IMR-90 (cell line): ENCODE data around the gene RPS8. TPM values are rescaled to one million over a fixed set of nuclear protein-coding genes. Genes with fewer than 3 reads are reported as not detected.
"Not testable (repeated sequence)": the region's sequence is repeated elsewhere in the genome, so short reads cannot be mapped to it uniquely, and the experiment has no call there.

Experiments
- ATAC-seq: fragments of 200-7000 bp; cut with Tn5 transposase; 2 replicates; pipeline ENCODE4 v1.9.1; 2020; ENCODE audit warnings: low read depth, mild to moderate bottlenecking, moderate library complexity
- BruUV-seq: library from RNA; stranded (reverse); fragments of 400-500 nt; replicated peaks from 2 replicates; lab custom pipeline; 2021; lab: Mats Ljungman, UMichigan
- CTCF ChIA-PET: fragments of 300-600 bp; formaldehyde crosslinking; extraction: SDS; loops from one replicate; lab custom pipeline; 2021; ENCODE audit warnings: antibody characterized with exemption; lab: Yijun Ruan, JAX
- POLR2A ChIA-PET: fragments of 300-600 bp; sonication (Branson Sonifier 250); formaldehyde crosslinking; loops from one replicate; lab custom pipeline; 2022; ENCODE audit warnings: antibody characterized with exemption; ENCODE audit not compliant: unreplicated experiment; lab: Charles Lee
- DNase-seq: peaks from one replicate; pipeline ENCODE4 v3.0.0; 2013
- H2AFZ ChIP-seq: replicated peaks from 2 replicates; pipeline ENCODE3; 2013; ENCODE audit warnings: low read length, mild to moderate bottlenecking; ENCODE audit not compliant: poor library complexity
- H2AK5ac ChIP-seq: 2 replicates; pipeline ENCODE4 v1.6.1; 2013; ENCODE audit warnings: low read depth, low read length, inconsistent platforms
- H2AK9ac ChIP-seq: replicated peaks from 2 replicates; pipeline ENCODE3; 2013; ENCODE audit warnings: mild to moderate bottlenecking, low read depth, low read length, moderate library complexity; ENCODE audit not compliant: poor library complexity
- H2BK120ac ChIP-seq: 2 replicates; pipeline ENCODE4 v1.6.1; 2013; ENCODE audit warnings: low read depth, low read length, inconsistent platforms
- H2BK15ac ChIP-seq: 3 replicates; pipeline ENCODE4 v1.6.1; 2013; ENCODE audit warnings: low read depth, low read length, inconsistent platforms
- H2BK20ac ChIP-seq: 2 replicates; pipeline ENCODE4 v1.6.1; 2013; ENCODE audit warnings: low read depth, mild to moderate bottlenecking, inconsistent platforms, low read length, moderate library complexity
- H2BK5ac ChIP-seq: 2 replicates; pipeline ENCODE4 v1.6.1; 2013; ENCODE audit warnings: mild to moderate bottlenecking, low read depth, low read length, inconsistent platforms; ENCODE audit not compliant: poor library complexity, severe bottlenecking
- H3K14ac ChIP-seq: replicated peaks from 2 replicates; pipeline ENCODE4 v1.6.1; 2013; ENCODE audit warnings: low read depth, low read length, inconsistent platforms
- H3K18ac ChIP-seq: 2 replicates; pipeline ENCODE4 v1.6.1; 2013; ENCODE audit warnings: low read depth, low read length, control low read depth
- H3K23ac ChIP-seq: 2 replicates; pipeline ENCODE4 v1.6.1; 2013; ENCODE audit warnings: low read depth, low read length, inconsistent platforms
- H3K27ac ChIP-seq: 2 replicates; pipeline ENCODE4 v1.5.1; 2013; ENCODE audit warnings: mild to moderate bottlenecking, control low read depth, low read length; ENCODE audit not compliant: insufficient read depth
- H3K27me3 ChIP-seq: 2 replicates; pipeline ENCODE4 v1.6.1; 2013; ENCODE audit warnings: low read length; ENCODE audit not compliant: control insufficient read depth, insufficient read depth
- H3K36me3 ChIP-seq: 2 replicates; pipeline ENCODE4 v1.6.1; 2013; ENCODE audit warnings: low read length, mixed read lengths; ENCODE audit not compliant: control insufficient read depth, insufficient read depth
- H3K4ac ChIP-seq: 2 replicates; pipeline ENCODE4 v1.6.1; 2013; ENCODE audit warnings: low read depth, low read length, inconsistent platforms
- H3K4me1 ChIP-seq: 2 replicates; pipeline ENCODE4 v1.6.1; 2013; ENCODE audit warnings: low read length, mixed read lengths; ENCODE audit not compliant: control insufficient read depth, insufficient read depth
- H3K4me2 ChIP-seq: 2 replicates; pipeline ENCODE4 v1.6.1; 2013; ENCODE audit warnings: low read depth, mild to moderate bottlenecking, control low read depth, low read length, moderate library complexity
- H3K4me3 ChIP-seq: 2 replicates; pipeline ENCODE4 v1.5.1; 2013; ENCODE audit warnings: low read depth, mild to moderate bottlenecking, control low read depth, low read length, moderate library complexity; ENCODE audit not compliant: insufficient read depth
- H3K56ac ChIP-seq: 2 replicates; pipeline ENCODE4 v1.6.1; 2013; ENCODE audit warnings: low read length, inconsistent platforms; ENCODE audit not compliant: insufficient read depth; ENCODE audit errors: extremely low read depth
- H3K79me1 ChIP-seq, 2 experiments: 2 replicates each; pipeline ENCODE4 v1.6.1; 2013; ENCODE audit warnings: low read length in 2 of 2, inconsistent platforms in 1 of 2, low read depth in 1 of 2
- H3K9ac ChIP-seq: 2 replicates; pipeline ENCODE4 v1.6.1; 2013; ENCODE audit warnings: low read depth, low read length, control low read depth
- H3K9me1 ChIP-seq: 2 replicates; pipeline ENCODE4 v1.6.1; 2013; ENCODE audit warnings: low read length, inconsistent platforms; ENCODE audit not compliant: insufficient read depth
- H3K9me3 ChIP-seq: 2 replicates; pipeline ENCODE4 v1.6.1; 2013; ENCODE audit warnings: low read length; ENCODE audit not compliant: control insufficient read depth, insufficient read depth
- H4K20me1 ChIP-seq: 2 replicates; pipeline ENCODE4 v1.6.1; 2013; ENCODE audit warnings: low read length, inconsistent platforms; ENCODE audit not compliant: insufficient read depth
- H4K5ac ChIP-seq: 2 replicates; pipeline ENCODE4 v1.6.1; 2013; ENCODE audit warnings: mild to moderate bottlenecking, low read depth, low read length, control low read depth
- H4K8ac ChIP-seq, 2 experiments: 2 replicates each; pipeline ENCODE4 v1.6.1; 2013; ENCODE audit warnings: low read depth in 2 of 2, low read length in 2 of 2, control low read depth in 1 of 2, inconsistent platforms in 1 of 2
- H4K91ac ChIP-seq: 2 replicates; pipeline ENCODE4 v1.6.1; 2013; ENCODE audit warnings: low read depth, low read length, inconsistent platforms; ENCODE audit not compliant: insufficient read depth
- BHLHE40 ChIP-seq: fragments of 150-350 bp; IDR thresholded peaks from 2 replicates; pipeline ENCODE4 v1.6.1; 2016; ENCODE audit warnings: mild to moderate bottlenecking, low read depth, low read length
- MAFK ChIP-seq: IDR thresholded peaks from 2 replicates; pipeline ENCODE4 v1.6.1; 2012; ENCODE audit warnings: low read depth, low read length, improper control_type of control experiment
- WGBS, 2 experiments: methylation state at CpG; one replicate each; pipeline versions ENCODE4 v1.1.5 to v1.1.7; 2013; ENCODE audit warnings: missing lambda C conversion rate in 2 of 2; ENCODE audit not compliant: insufficient read length in 1 of 2; ENCODE audit errors: extremely low coverage in 2 of 2; 5-methylcytosine and 5-hydroxymethylcytosine counted together
- dilution Hi-C: fragments of 300-500 bp; cut with HindIII; formaldehyde crosslinking; loops from one replicate; pipeline ENCODE4 v1.14.3; 2018; ENCODE audit warnings: low sequenced_read_pairs; ENCODE audit not compliant: unreplicated experiment
- in situ Hi-C: fragments of 300-500 bp; cut with MboI; formaldehyde crosslinking; loops from 3 replicates; pipeline ENCODE4 v1.14.3; 2019; ENCODE audit warnings: low sequenced_read_pairs, inconsistent platforms, mixed read lengths
- intact Hi-C: fragments of 100-400 bp; cut with micrococcal nuclease; formaldehyde crosslinking; loops from 2 replicates; pipeline ENCODE4 v1.10.0; 2022
- polyA plus RNA-seq, 3 experiments: library from polyadenylated mRNA; depleted of rRNA; stranded (reverse); fragments of >200 nt; gene quantifications; 2 replicates each; pipeline ENCODE4 v1.2.3, GENCODE V29; 2012; ENCODE audit warnings: low replicate concordance in 1 of 3
- total RNA-seq: library from RNA; depleted of rRNA; stranded (reverse); fragments of >200 nt; gene quantifications from 2 replicates; pipeline ENCODE4 v1.2.3, GENCODE V29; 2012
- TF ChIP-seq, protein P1 (sequence below): fragments of 150-350 bp; IDR thresholded peaks from 2 replicates; pipeline ENCODE4 v1.6.1; 2017; ENCODE audit warnings: mild to moderate bottlenecking, antibody characterized with exemption, low read length, low read depth

The RPS8 gene
- total and polyA plus RNA-seq, 2 of the 4 experiments (the other 2 are of a cell fraction): 2,171 to 2,255 TPM

DNA sequence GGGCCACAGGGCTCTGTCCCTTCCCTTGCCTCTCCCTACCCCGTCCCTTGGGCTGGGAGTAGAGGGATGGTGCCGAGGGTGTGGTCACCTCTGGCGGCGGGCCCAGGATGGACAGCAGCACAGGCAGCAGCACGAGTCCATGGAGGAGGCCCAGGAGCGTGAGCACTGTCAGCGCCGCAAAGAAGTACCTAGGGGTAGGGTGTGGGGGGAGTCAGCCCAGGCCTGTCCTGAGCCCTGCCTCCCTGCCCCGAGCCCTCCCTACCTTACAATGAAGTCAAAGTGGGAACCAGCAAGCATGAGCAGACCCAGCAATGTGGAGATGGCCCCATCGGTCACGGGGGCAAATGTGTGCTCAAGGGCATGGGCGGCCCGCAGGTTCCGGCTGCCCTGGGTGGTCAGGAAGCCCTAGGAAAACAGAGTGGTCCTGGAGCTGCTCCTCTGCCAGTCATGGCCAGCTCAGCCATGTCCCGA, 47.7 kb downstream of the RPS8 start:
- Histone ChIP-seq H2AK9ac (no peak overlapping the region), H2AFZ (no peak overlapping the region), H3K9me1 (peaks cover 2% of the 10 kb centered on the region; the same call in 1 of the 2 replicates), H4K91ac (no peak overlapping the region), H3K27ac (no peak overlapping the region), H2AK5ac (no peak overlapping the region), H3K9ac (no peak overlapping the region), H3K4me3 (no peak overlapping the region), H3K9me3 (no peaks in the 10 kb centered on the region), H4K20me1 (peaks cover 8% of the 10 kb centered on the region; the same call in 1 of the 2 replicates), H3K56ac (no peak overlapping the region), H3K27me3 (no peaks in the 10 kb centered on the region), H3K36me3 (no peaks in the 10 kb centered on the region), H2BK20ac (no peak overlapping the region), H3K4me2 (no peak overlapping the region), H2BK120ac (no peak overlapping the region), H2BK5ac (no peak overlapping the region), H3K79me1 (no peaks in the 10 kb centered on the region; a peak in 1 of 4 replicates), H3K23ac (no peak overlapping the region), H2BK15ac (no peak overlapping the region), H4K8ac (no peak overlapping the region), H3K14ac (no peak overlapping the region), H3K4ac (no peak overlapping the region), H3K18ac (no peak overlapping the region), H3K4me1 (no peaks in the 10 kb centered on the region; the same call in 1 of the 2 replicates), H4K5ac (no peak overlapping the region)
- dilution Hi-C loops: no loop called here
- WGBS, 2 experiments: 93% methylated on average over 7 of the region's 15 CpGs; no CpG with 5 or more reads in 1 of the 2 experiments
- intact Hi-C loops: no loop called here
- DNase-seq (no peak), ATAC-seq (no peak)
- TF ChIP-seq BHLHE40: no peak
- TF ChIP-seq MAFK: no peak
- TF ChIP-seq, protein P1, sequence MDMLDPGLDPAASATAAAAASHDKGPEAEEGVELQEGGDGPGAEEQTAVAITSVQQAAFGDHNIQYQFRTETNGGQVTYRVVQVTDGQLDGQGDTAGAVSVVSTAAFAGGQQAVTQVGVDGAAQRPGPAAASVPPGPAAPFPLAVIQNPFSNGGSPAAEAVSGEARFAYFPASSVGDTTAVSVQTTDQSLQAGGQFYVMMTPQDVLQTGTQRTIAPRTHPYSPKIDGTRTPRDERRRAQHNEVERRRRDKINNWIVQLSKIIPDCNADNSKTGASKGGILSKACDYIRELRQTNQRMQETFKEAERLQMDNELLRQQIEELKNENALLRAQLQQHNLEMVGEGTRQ: no peak
- POLR2A ChIA-PET: no interaction called here
- CTCF ChIA-PET: no interaction called here
- no TSS peak for BruUV-seq
- in situ Hi-C loops: no loop called here

DNA sequence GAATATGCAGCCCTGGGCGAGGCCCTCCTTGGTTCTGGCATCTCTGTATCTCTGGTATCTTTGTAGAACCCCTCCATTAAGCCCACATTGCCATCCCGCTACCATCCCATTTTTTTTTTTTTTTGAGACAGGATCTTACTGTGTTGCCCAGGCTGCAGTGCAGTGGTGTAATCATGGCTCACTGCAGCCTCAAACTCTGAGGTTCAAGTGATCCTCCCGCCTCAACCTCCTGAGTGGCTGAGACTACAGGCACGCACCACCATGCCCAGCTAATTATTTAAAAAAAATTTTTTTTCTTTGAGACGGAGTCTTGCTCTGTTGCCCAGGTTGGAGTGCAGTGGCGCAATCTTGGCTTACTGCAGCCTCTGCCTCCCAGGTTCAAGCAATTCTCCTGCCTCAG, 49.1 kb downstream of the RPS8 start:
- in situ Hi-C loops, H4K20me1 ChIP-seq, H4K8ac ChIP-seq, H3K9ac ChIP-seq, dilution Hi-C loops, H2AK9ac ChIP-seq, H3K18ac ChIP-seq, H2BK5ac ChIP-seq, H2BK120ac ChIP-seq, H3K4me2 ChIP-seq, H3K4ac ChIP-seq, H4K5ac ChIP-seq, H3K23ac ChIP-seq, H4K91ac ChIP-seq, H3K56ac ChIP-seq, H3K27me3 ChIP-seq, BruUV-seq, intact Hi-C loops, H3K36me3 ChIP-seq, H3K4me3 ChIP-seq, H3K79me1 ChIP-seq, H3K4me1 ChIP-seq, DNase-seq, H3K14ac ChIP-seq, H2BK20ac ChIP-seq, H2AK5ac ChIP-seq, H2AFZ ChIP-seq, POLR2A ChIA-PET, H2BK15ac ChIP-seq, H3K27ac ChIP-seq, CTCF ChIA-PET, H3K9me1 ChIP-seq, H3K9me3 ChIP-seq, ATAC-seq: not testable (repeated sequence)
- WGBS, 2 experiments: 90% methylated on average over 2 of the region's 6 CpGs; no CpG with 5 or more reads in 1 of the 2 experiments
